NB4 (cell line): ENCODE measurements around the gene RNF114.

Source experiments
- CTCF ChIP-seq: IDR thresholded peaks from one replicate; pipeline ENCODE4 v1.5.1; 2012; ENCODE audit warnings: low read depth, low read length
- POLR2A ChIP-seq: IDR thresholded peaks from 2 replicates; pipeline ENCODE4 v1.6.1; 2011; ENCODE audit warnings: mild to moderate bottlenecking; ENCODE audit not compliant: insufficient read length; ENCODE audit errors: extremely low read depth
- TF ChIP-seq, protein P1 (sequence below): IDR thresholded peaks from 2 replicates; pipeline ENCODE4 v1.6.1; 2011; ENCODE audit warnings: low read depth, low read length

DNA sequence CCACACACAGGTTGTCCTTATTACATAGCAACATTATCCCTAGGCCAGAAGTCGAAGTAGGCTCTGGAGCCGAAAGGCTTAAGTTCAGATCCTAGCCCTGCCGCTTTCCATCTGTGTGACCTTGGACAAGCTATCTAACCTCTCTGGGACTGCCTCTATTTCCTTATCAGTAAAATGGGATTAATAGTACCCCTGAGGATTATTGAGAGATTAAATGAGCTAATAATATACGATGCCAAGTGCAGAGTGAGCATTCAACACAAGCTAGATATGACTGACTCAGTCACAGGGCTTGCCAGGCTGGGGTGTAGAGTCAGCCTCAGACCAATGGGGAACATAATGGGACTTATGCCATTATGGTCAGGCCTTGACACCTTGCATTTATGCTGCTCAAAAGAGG lies 11.9 kb upstream of the RNF114 start:
- TF ChIP-seq CTCF (no peak), POLR2A (no peak)
- TF ChIP-seq, protein P1, sequence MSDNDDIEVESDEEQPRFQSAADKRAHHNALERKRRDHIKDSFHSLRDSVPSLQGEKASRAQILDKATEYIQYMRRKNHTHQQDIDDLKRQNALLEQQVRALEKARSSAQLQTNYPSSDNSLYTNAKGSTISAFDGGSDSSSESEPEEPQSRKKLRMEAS, result no peak
